ENCODE data around the gene EYA3.

The EYA3 gene

DNA sequence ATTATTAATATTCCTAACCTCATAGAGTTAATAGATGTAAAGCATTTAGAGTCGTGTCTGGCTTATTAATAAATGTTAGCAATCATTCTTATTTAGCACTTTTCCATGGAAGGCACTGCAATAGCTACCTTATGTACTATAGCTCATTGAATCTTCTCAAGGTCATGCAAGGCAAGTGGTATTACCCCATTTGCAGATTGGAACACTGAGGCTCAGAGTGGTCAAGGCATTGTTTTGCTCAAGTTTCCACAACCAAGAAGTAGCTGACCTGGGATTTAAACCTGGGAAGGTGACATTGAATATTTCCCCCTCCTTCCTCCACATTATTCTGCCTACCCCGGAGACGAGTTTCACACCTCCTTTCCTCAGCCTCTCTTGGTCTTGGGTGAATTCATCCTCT lies 37.8 kb upstream of the EYA3 start:
- H3K27me3 ChIP-seq (ENCODE audit: control insufficient read depth, insufficient read depth, low read length) = no peaks in the 10 kb centered on the region
- no peaks in the 10 kb centered on the region for H3K36me3 ChIP-seq (ENCODE audit: control insufficient read depth, insufficient read depth, low read length)
- no peak overlapping the region for H3K4me3 ChIP-seq (ENCODE audit: low read length)
- H3K9ac ChIP-seq (ENCODE audit: low read length) = no peak overlapping the region
- H3K27ac ChIP-seq (ENCODE audit: low read depth, low read length) = no peak overlapping the region
- no peaks in the 10 kb centered on the region for H3K4me1 ChIP-seq (ENCODE audit: control insufficient read depth, insufficient read depth, low read length)

DNA sequence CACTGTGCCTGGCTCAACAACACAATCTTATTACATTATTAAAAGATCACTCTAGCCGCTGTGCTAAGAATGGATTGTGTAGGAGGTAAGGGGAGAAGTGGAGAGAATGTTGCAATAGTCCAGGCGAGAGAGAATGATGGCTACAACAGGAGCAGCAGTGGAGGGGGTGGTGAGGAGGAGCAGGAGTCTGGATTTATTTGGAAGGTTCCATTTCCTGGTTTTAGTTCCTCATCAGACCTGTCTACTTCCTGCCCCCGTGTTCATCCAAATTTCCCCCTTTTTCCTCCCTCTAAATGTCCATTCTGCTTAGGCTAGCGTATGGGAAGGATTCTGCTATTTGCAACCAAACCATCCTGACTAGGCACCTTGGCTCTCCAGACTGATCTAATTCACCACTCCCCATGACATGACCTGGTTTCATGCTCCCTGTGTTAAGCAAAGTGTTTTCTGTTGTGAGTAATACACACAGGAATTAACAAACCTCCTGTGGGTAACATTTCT lies 35.1 kb upstream of the EYA3 start:
- Histone ChIP-seq H3K4me3 (ENCODE audit: low read length) (no peak overlapping the region), H3K27me3 (ENCODE audit: control insufficient read depth, insufficient read depth, low read length) (no peaks in the 10 kb centered on the region), H3K9ac (ENCODE audit: low read length) (no peak overlapping the region), H3K27ac (ENCODE audit: low read depth, low read length) (no peak overlapping the region), H3K36me3 (ENCODE audit: control insufficient read depth, insufficient read depth, low read length) (no peaks in the 10 kb centered on the region), H3K4me1 (ENCODE audit: control insufficient read depth, insufficient read depth, low read length) (no peaks in the 10 kb centered on the region)

DNA sequence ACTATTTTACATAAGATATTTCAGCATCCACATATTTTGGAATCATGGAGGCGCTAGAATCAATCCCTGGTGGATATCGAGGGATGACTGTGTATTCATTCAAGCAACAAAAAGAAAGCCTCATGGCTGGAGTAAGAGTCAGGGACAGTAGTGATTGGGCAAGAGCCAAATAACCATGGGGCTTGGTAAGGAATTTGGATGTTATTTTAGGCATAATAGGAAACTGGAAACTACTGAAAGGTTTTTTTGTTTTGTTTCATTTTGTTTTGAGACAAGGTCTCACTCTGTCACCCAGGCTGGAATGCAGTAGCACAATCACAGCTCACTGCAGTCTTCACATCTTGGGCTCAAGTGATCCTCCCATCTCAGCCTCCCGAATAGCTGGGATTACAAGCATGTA lies 33.8 kb upstream of the EYA3 start:
- Histone ChIP-seq H3K27ac (ENCODE audit: low read depth, low read length) (no peak overlapping the region), H3K27me3 (ENCODE audit: control insufficient read depth, insufficient read depth, low read length) (no peaks in the 10 kb centered on the region), H3K36me3 (ENCODE audit: control insufficient read depth, insufficient read depth, low read length) (no peaks in the 10 kb centered on the region), H3K4me3 (ENCODE audit: low read length) (no peak overlapping the region), H3K9ac (ENCODE audit: low read length) (no peak overlapping the region), H3K4me1 (ENCODE audit: control insufficient read depth, insufficient read depth, low read length) (no peaks in the 10 kb centered on the region)

DNA sequence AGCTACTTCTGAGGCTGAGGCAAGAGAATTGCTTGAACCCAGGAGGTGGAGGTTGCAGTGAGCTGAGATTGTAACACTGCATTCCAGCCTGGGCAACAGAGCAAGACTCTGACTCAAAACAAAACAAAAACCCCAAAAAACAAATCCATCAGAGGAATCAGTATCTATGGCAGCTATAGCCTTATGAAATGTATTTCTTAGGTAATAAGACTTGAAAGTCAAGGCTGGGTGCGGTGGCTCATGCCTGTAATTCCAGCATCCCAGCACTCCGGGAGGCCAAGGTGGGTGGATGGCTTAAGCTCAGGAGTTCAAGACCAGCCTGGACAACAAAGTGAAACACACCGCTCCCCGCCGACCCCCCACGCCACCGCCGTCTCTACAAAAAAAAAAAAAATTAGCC lies 31.1 kb upstream of the EYA3 start:
- no peak overlapping the region for H3K27ac ChIP-seq (ENCODE audit: low read depth, low read length)

DNA sequence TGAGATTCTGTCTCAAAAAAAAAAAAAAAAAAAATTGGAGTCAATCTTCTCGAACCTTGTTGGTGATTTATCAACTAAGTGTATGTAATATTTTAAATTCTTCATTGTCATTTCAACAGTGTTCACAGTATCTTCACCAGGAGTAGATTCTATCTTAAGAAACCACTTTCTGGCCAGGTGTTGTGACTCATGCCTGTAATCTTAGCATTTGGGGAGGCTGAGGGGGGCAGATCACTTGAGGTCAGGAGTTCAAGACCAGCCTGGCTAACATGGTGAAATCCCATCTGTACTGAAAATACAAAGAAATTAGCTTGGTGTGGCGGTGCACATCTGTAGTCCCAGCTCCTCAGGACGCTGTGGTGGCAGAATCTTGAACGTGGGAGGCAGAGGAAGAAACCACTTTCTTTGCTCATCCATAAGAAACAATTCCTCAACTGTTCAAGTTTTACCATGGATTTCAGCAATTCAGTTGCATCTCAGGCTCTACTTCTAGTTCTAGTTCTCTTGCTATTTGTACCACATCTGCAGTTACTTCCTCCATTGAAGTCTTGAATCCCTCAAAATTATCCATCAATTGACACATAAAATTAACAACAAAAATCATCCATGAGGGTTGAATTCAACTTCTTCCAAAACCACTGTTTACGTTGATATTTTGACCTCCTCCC lies 30.4 kb upstream of the EYA3 start:
- no peaks in the 10 kb centered on the region for H3K27me3 ChIP-seq (ENCODE audit: control insufficient read depth, insufficient read depth, low read length)

More for the DNA sequence above, 31.1 kb upstream of the EYA3 start:
- H3K27me3 ChIP-seq (ENCODE audit: control insufficient read depth, insufficient read depth, low read length) = no peaks in the 10 kb centered on the region
- no peak overlapping the region for H3K9ac ChIP-seq (ENCODE audit: low read length)
- H3K36me3 ChIP-seq (ENCODE audit: control insufficient read depth, insufficient read depth, low read length) = no peaks in the 10 kb centered on the region
- no peak overlapping the region for H3K4me3 ChIP-seq (ENCODE audit: low read length)
- no peaks in the 10 kb centered on the region for H3K4me1 ChIP-seq (ENCODE audit: control insufficient read depth, insufficient read depth, low read length)

DNA sequence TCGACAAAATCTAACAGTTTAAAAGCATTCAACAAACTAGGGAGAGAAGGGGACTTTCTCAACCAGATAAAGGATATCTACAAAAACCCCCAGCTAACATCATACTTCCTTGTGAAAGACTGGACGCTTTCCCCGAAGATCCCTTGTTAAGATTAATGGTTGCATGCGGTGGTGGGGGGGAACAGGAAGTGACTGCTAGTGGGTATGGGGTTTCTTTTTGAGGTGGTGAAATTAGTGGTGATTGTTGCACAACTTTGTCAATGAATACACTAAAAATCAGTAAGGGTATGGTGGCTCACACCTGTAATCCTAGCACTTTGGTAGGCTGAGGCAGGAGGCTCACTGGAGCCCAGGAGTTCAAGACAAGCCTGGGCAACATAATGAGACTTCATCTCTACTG lies 26.9 kb upstream of the EYA3 start:
- H3K27me3 ChIP-seq (ENCODE audit: control insufficient read depth, insufficient read depth, low read length) = no peaks in the 10 kb centered on the region
- no peak overlapping the region for H3K27ac ChIP-seq (ENCODE audit: low read depth, low read length)
- no peaks in the 10 kb centered on the region for H3K36me3 ChIP-seq (ENCODE audit: control insufficient read depth, insufficient read depth, low read length)
- no peak overlapping the region for H3K9ac ChIP-seq (ENCODE audit: low read length)
- no peaks in the 10 kb centered on the region for H3K4me1 ChIP-seq (ENCODE audit: control insufficient read depth, insufficient read depth, low read length)
- H3K4me3 ChIP-seq (ENCODE audit: low read length) = no peak overlapping the region

More for the DNA sequence above, 30.4 kb upstream of the EYA3 start:
- Histone ChIP-seq H3K4me1 (ENCODE audit: control insufficient read depth, insufficient read depth, low read length) (no peaks in the 10 kb centered on the region), H3K9ac (ENCODE audit: low read length) (no peak overlapping the region), H3K36me3 (ENCODE audit: control insufficient read depth, insufficient read depth, low read length) (no peaks in the 10 kb centered on the region), H3K27ac (ENCODE audit: low read depth, low read length) (no peak overlapping the region), H3K4me3 (ENCODE audit: low read length) (no peak overlapping the region)

DNA sequence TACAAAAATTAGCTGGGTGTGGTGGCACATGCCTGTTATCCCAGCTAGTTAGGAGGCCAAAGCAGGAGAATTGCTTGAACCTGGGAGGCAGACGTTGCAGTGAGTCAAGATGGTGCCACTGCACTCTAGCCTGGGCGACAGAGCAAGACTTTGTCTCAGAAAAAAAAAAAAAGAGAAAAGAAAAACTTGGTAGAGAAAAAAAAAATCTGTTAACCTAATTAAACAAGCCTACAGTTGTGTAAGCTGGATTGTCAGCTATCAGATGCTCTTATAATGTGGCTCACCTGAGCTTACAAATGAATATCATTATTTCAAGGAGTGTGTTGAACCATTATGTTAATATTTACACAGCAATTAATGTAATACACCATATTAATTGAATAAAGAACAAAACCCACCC lies 26.4 kb upstream of the EYA3 start:
- Histone ChIP-seq H3K4me1 (ENCODE audit: control insufficient read depth, insufficient read depth, low read length) (no peaks in the 10 kb centered on the region), H3K9ac (ENCODE audit: low read length) (no peak overlapping the region), H3K4me3 (ENCODE audit: low read length) (no peak overlapping the region), H3K27me3 (ENCODE audit: control insufficient read depth, insufficient read depth, low read length) (no peaks in the 10 kb centered on the region), H3K27ac (ENCODE audit: low read depth, low read length) (no peak overlapping the region), H3K36me3 (ENCODE audit: control insufficient read depth, insufficient read depth, low read length) (no peaks in the 10 kb centered on the region)

DNA sequence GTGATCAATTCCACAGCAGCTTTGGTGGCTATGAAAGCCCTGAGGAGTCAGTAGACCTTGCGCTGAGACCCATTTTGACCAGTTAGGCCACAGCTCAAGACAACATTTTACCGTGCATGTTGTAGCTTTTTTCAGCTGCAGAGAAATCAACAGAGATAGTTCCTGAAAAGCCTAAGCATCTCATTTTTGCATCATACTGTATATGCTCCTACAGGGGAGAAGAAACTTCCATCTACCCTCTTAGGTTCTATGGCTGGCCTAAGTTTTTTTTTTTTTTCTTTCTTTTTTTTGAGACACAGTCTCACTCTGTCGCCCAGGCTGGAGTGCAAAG lies 24.8 kb upstream of the EYA3 start:
- Histone ChIP-seq H3K4me3 (ENCODE audit: low read length) (no peak overlapping the region), H3K4me1 (ENCODE audit: control insufficient read depth, insufficient read depth, low read length) (no peaks in the 10 kb centered on the region), H3K27me3 (ENCODE audit: control insufficient read depth, insufficient read depth, low read length) (no peaks in the 10 kb centered on the region), H3K36me3 (ENCODE audit: control insufficient read depth, insufficient read depth, low read length) (no peaks in the 10 kb centered on the region), H3K27ac (ENCODE audit: low read depth, low read length) (no peak overlapping the region), H3K9ac (ENCODE audit: low read length) (no peak overlapping the region)

DNA sequence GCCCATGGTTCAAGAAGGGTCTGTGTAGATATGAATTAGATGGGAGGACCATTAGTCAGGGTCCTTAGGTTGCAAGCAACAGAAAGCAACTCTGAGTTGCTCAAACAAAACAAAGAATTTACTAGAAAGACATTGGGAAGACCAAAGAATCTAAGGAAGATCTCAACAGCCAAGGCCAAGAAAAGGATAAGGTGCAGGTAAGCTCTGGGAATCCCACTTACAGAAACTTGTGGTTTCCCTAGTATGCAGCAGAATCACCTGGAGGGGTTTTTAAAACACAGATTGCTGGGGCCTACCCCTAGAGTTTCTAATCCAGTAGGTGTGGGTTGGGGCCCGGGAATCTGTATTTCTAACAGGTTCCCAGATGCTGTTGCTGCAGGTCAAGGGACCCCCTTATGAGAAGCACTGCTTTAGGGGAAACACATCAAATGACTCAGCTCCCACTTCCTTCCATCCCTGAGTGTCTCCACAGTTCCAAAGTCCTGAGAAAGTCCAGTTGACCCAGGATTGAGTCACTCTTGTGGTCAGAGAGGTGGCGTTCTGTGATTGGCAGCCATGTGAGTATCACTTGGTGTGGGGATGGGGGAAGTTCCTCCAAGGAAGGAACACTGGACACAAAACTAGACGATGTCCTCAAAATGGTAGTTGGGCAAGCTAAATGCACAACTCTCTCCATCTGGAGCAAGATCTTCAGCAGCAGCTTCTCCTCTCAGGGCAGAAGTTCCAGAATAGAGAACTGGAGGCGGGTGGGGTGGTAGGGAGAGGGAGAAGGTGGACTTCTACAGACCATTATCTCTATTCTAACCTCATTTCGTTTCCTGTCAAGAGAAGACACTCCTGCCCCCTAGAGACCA lies 24.2 kb upstream of the EYA3 start:
- Histone ChIP-seq H3K4me1 (ENCODE audit: control insufficient read depth, insufficient read depth, low read length) (no peaks in the 10 kb centered on the region), H3K4me3 (ENCODE audit: low read length) (no peak overlapping the region), H3K36me3 (ENCODE audit: control insufficient read depth, insufficient read depth, low read length) (no peaks in the 10 kb centered on the region), H3K27ac (ENCODE audit: low read depth, low read length) (no peak overlapping the region), H3K9ac (ENCODE audit: low read length) (no peak overlapping the region), H3K27me3 (ENCODE audit: control insufficient read depth, insufficient read depth, low read length) (no peaks in the 10 kb centered on the region)

DNA sequence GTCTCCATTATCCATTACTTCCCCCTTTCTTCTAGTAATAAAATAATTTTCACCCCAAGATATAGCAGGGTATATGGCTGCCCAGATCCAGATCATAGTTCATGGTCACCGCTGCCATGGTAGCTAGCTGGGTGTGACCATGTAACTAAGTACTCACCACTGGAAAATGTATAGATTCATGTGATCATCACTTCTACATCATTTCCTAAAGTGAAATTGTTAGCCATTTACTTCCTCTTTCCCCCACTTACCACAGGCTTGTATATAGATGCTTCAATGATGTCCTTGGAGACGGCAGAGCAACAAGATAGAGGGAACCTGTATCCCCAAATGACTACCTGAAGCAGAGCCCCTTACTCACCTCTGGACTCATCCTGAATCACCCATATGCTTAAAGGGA lies 22.7 kb upstream of the EYA3 start:
- Histone ChIP-seq H3K27me3 (ENCODE audit: control insufficient read depth, insufficient read depth, low read length) (no peaks in the 10 kb centered on the region), H3K9ac (ENCODE audit: low read length) (no peak overlapping the region), H3K36me3 (ENCODE audit: control insufficient read depth, insufficient read depth, low read length) (no peaks in the 10 kb centered on the region), H3K4me1 (ENCODE audit: control insufficient read depth, insufficient read depth, low read length) (no peaks in the 10 kb centered on the region), H3K27ac (ENCODE audit: low read depth, low read length) (no peak overlapping the region), H3K4me3 (ENCODE audit: low read length) (no peak overlapping the region)

DNA sequence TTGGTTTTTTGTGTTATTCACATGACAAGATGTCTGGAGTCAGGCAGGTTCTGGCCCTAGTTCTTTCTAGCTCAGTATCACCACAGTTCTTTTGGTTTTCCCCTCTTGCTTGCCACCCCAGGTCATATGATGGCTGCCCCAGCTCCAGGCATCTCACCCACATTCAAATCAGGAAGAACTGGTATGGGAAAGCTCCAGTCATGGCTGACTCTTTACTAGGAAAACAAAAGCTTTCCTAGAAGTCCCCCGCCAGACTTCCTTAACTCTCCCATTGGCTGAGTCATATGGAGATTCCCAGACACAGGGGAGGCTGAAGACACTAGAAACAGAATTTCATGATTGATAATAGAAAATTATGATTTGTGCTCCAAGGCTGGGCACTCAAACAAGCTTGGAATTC lies 22.1 kb upstream of the EYA3 start:
- Histone ChIP-seq H3K4me1 (ENCODE audit: control insufficient read depth, insufficient read depth, low read length) (no peaks in the 10 kb centered on the region), H3K36me3 (ENCODE audit: control insufficient read depth, insufficient read depth, low read length) (no peaks in the 10 kb centered on the region), H3K9ac (ENCODE audit: low read length) (no peak overlapping the region), H3K4me3 (ENCODE audit: low read length) (no peak overlapping the region), H3K27me3 (ENCODE audit: control insufficient read depth, insufficient read depth, low read length) (no peaks in the 10 kb centered on the region), H3K27ac (ENCODE audit: low read depth, low read length) (no peak overlapping the region)

DNA sequence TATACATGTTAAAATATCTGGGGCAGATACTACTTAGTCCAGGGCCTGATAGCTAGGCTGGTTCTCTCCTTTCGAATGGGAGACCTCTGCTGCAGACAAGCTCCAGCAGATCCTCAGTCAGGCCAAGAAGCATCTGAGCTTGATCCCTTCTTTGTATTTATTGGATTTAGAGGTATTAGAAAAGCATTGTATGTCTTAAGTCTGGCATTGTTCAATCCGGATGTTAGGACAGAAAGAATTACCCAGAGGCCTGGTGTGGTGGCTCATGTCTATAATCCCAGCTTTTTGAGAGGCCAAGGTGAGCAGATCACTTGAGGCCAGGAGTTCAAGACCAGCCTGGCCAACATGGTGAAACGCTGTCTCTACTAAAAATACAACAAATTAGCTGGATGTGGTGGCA lies 21.2 kb upstream of the EYA3 start:
- Histone ChIP-seq H3K4me1 (ENCODE audit: control insufficient read depth, insufficient read depth, low read length) (no peaks in the 10 kb centered on the region), H3K27me3 (ENCODE audit: control insufficient read depth, insufficient read depth, low read length) (no peaks in the 10 kb centered on the region), H3K27ac (ENCODE audit: low read depth, low read length) (no peak overlapping the region), H3K4me3 (ENCODE audit: low read length) (no peak overlapping the region), H3K9ac (ENCODE audit: low read length) (no peak overlapping the region), H3K36me3 (ENCODE audit: control insufficient read depth, insufficient read depth, low read length) (no peaks in the 10 kb centered on the region)

DNA sequence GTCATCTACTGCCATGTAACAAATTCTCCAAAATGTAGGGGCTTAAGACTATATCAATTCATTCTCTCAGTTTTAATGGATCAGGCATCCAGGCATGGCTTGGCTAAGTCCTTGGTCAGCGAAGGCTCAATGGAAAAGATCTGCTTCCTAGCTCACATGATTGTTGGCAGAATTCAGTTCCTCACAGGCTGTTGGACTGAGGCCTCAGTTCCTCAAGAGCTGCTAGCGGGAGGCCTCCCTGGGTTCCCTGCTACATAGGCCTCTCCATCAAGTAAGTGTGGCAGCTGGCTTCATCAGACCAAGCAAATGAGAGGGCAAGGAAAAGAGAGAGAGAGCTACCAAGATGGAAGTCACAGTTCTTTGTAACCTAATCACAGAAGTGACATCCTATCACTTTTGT lies 19.6 kb upstream of the EYA3 start:
- no peak overlapping the region for H3K27ac ChIP-seq (ENCODE audit: low read depth, low read length)
- H3K36me3 ChIP-seq (ENCODE audit: control insufficient read depth, insufficient read depth, low read length) = no peaks in the 10 kb centered on the region
- H3K4me1 ChIP-seq (ENCODE audit: control insufficient read depth, insufficient read depth, low read length) = no peaks in the 10 kb centered on the region
- no peak overlapping the region for H3K9ac ChIP-seq (ENCODE audit: low read length)
- H3K27me3 ChIP-seq (ENCODE audit: control insufficient read depth, insufficient read depth, low read length) = no peaks in the 10 kb centered on the region
- no peak overlapping the region for H3K4me3 ChIP-seq (ENCODE audit: low read length)

All from rectal smooth muscle tissue (tissue), 1 donor.